ENCODE data around the gene BAD.

The BAD gene

GRCh38 chr11:64229090-64229743 is 55.2 kb downstream of the BAD start:
- no peak for DNase-seq (ENCODE audit: low read depth in 2 of 2)

- DNase-seq (ENCODE audit: low read depth in 2 of 2): no peak
Measured at GRCh38 chr11:64227405-64227956, 57.0 kb downstream of the BAD start.

- DNase-seq (ENCODE audit: low read depth in 2 of 2): peak in 1 of 2 donors; percentile 57
Measured at GRCh38 chr11:64226507-64227051, 57.9 kb downstream of the BAD start.

- DNase-seq (ENCODE audit: low read depth in 2 of 2): peak; percentile 93 to 94
Measured at GRCh38 chr11:64225608-64226506, 58.6 kb downstream of the BAD start, which contains the start of the genes NUDT22 and TRPT1. NUDT22 (plus strand) TSS chr11:64226274; CDS start chr11:64226653, 379 bp downstream. TRPT1 (minus strand) TSS chr11:64226186; CDS start chr11:64225860, 326 bp downstream.

- DNase-seq (ENCODE audit: low read depth in 2 of 2): no peak
Measured at GRCh38 chr11:64224891-64225607, 59.4 kb downstream of the BAD start.

- DNase-seq (ENCODE audit: low read depth in 2 of 2): no peak
Measured at GRCh38 chr11:64224151-64224890, 60.1 kb downstream of the BAD start.

GRCh38 chr11:64223001-64223651 is 61.3 kb downstream of the BAD start:
- DNase-seq (ENCODE audit: low read depth in 2 of 2): no peak

- no peak for DNase-seq (ENCODE audit: low read depth in 2 of 2)
Measured at GRCh38 chr11:64222651-64223000, 61.8 kb downstream of the BAD start.

- DNase-seq (ENCODE audit: low read depth in 2 of 2): no peak
Measured at GRCh38 chr11:64220798-64221197, 63.7 kb downstream of the BAD start.

GRCh38 chr11:64220271-64220670 is 64.2 kb downstream of the BAD start:
- no peak for DNase-seq (ENCODE audit: low read depth in 2 of 2)
